Fibroblast of skin of right biceps (primary cell): ENCODE measurements around the gene ZC3H7B.
"Not testable (repeated sequence)": the region's sequence is repeated elsewhere in the genome, so short reads cannot be mapped to it uniquely, and the experiment has no call there.

Experiments used
- DNase-seq: peaks from one replicate; pipeline ENCODE4 v3.0.0-alpha.2; 2013

ZC3H7B gene

DNA sequence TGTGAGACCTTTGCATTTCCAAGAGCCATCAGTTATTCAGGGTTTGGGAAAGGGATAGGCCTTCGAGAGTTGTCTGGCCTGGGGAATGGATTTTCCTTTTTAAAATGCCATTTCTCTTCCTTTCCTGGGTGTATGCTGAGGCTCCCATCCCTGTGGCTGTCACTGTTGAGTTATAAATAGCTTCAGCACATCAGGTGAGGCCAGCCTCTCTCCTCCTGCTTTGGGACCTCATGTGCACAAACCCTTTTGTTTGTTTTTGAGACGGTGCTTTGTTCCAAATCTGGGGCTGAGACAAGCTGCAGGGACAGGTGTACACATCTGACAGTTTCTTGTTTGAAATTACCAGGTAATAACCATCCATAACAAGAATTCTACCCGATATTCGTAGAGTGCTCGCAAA, 81.8 kb downstream of the ZC3H7B start:
- no peak for DNase-seq

DNA sequence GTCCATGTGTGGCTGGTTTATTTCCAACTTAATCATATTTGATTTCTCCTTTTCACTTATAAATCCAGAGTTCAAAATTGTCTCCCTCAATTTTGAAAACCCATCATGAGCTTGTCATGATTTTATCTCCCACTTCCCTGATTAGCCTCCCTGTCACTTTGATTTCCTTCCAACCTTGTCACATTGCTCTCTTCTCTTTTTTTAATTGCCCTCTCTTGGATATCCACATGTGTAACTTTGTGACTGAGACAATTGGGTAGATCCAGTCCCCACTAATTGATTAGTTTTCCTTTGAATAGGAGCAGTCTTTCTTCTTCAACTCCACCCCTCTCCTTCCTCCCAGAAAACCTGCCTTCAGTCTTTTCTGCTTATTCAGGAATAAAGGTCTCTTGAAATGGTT, 82.8 kb downstream of the ZC3H7B start:
- no peak for DNase-seq

DNA sequence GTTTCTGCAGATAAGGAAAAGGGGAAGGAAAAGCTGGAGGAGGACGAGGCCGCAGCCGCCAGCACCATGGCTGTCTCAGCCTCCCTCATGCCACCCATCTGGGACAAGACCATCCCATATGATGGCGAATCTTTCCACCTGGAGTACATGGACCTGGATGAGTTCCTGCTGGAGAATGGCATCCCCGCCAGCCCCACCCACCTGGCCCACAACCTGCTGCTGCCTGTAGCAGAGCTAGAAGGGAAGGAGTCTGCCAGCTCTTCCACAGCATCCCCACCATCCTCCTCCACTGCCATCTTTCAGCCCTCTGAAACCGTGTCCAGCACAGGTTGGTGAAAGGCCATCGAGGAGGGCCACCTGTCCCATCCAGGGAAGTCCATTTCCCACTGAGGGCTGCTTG, 86.0 kb downstream of the ZC3H7B start:
- DNase-seq = no peak

DNA sequence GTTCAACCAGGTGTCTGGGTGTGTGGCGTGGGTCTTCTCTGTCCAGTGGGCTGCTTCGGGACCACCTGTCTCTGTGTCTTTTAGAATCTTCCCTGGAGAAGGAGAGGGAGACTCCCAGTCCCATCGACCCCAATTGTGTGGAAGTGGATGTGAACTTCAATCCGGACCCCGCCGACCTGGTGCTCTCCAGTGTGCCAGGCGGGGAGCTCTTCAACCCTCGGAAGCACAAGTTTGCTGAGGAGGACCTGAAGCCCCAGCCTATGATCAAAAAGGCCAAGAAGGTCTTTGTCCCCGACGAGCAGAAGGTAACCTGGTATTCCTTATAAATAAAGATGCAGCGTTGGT, 92.7 kb downstream of the ZC3H7B start:
- DNase-seq = no peak

- DNase-seq = no peak
These were observed 94.4 kb downstream of the ZC3H7B start for GRCh38 chr22:41395531-41396240.

DNA sequence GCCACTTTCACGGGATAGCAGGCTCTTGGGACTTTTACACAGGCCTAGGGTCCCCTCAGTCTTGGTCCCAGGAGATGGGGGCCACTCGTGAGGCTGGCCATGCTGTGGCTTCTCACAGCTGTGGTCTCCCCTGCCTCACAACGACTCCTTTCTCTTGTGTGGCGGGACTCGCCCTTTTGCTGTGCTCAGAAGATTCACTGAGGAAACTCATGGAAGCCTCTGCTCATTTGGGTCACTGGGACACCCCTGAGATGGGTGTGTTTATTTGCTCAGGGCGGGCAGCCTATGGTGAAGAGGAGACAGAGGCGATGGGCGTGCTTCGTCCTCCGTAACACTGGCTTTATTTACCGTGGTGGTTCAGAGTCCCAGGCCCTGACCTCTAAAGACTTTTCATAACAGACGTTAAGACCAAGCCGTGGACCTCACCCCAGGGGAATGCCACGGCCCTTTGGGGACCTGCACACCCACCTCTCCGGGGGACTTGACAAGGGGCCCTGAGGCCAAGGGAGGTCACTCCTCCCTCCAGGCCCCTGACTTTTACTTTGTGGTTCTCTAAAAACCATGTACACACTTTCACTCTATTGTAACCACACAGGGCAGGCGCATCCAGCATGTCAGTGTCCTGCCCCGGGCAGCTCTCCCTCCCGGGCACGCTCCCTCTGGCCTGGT, 96.0 kb downstream of the ZC3H7B start:
- no peak for DNase-seq

DNA sequence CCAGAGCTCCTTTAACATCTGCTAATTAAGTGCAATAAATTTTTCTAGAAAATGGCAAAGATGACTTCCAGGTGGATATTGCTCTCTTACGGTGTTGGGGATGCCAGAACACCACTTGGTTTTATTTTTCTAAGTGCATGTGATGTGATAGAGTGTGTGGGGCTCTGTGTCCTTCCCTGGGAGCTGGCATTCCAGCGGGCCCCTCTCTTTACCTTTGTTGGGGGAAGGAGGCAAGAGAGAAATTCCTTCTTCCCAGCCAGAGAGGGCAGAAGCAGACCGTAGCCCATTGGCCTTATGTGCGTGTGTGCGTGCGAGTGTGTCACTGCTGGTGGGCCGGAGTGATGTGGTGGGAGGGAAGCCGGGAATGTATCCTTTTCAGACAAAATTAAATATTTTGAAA, 97.6 kb downstream of the ZC3H7B start:
- DNase-seq = peak; percentile 32

GRCh38 chr22:41401781-41402648, 100.7 kb downstream of the ZC3H7B start:
- peak; percentile 81 for DNase-seq

GRCh38 chr22:41402851-41403250, 101.5 kb downstream of the ZC3H7B start:
- DNase-seq = not testable (repeated sequence)

GRCh38 chr22:41403532-41404318, 102.4 kb downstream of the ZC3H7B start:
- peak; percentile 77 for DNase-seq

- DNase-seq = no peak
These were observed 104.3 kb downstream of the ZC3H7B start for GRCh38 chr22:41405588-41405987.

GRCh38 chr22:41406410-41406809, 105.1 kb downstream of the ZC3H7B start:
- no peak for DNase-seq

- DNase-seq = no peak
These were observed 106.1 kb downstream of the ZC3H7B start for GRCh38 chr22:41407433-41407832.

DNA sequence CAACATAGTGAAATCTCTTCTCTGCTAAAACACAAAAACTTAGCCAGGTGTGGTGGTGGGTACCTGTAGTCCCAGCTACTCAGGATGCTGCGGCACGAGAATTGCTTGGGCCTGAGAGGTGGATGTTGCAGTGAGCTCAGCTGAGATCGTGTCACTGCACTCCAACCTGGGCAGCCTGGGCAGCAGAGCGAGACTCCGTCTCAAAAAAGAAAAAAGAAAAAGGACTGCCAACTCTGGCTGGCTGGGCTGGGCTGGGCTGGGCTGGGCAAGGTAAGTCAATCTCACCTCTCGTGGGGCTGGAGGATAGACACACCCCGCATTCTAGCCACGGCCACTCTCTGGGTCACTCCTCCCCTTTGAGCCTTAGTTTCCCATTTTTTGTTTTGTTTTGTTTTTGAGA, 107.3 kb downstream of the ZC3H7B start:
- DNase-seq = no peak
